Kidney capillary endothelial cell (primary cell): Measurements from ENCODE around the gene CNNM2.
"Not testable (repeated sequence)": the region's sequence is repeated elsewhere in the genome, so short reads cannot be mapped to it uniquely, and the experiment has no call there.

ENCODE experiments used
- DNase-seq: peaks from one replicate; pipeline ENCODE4 v3.0.0-alpha.2; 2018; ENCODE audit warnings: low spot score

The CNNM2 gene

DNA sequence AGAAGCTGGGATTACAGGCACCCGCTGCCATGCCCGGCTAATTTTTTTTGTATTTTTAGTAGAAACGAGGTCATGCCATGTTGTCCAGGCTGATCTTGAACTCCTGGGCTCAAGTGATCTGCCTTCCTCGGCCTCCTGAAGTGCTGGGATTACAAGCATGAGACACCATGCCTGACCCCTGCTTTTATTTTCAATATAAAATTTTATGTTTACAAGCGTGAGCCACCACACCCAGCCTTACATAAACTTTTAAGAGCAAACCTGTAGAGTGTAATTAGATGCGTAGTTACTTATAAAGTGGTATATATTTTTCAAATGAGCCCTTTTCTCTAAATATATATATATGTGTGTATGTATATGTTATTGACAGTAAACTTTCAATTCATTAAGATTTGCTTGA lies 8.7 kb downstream of the CNNM2 start:
- DNase-seq, result no peak

DNA sequence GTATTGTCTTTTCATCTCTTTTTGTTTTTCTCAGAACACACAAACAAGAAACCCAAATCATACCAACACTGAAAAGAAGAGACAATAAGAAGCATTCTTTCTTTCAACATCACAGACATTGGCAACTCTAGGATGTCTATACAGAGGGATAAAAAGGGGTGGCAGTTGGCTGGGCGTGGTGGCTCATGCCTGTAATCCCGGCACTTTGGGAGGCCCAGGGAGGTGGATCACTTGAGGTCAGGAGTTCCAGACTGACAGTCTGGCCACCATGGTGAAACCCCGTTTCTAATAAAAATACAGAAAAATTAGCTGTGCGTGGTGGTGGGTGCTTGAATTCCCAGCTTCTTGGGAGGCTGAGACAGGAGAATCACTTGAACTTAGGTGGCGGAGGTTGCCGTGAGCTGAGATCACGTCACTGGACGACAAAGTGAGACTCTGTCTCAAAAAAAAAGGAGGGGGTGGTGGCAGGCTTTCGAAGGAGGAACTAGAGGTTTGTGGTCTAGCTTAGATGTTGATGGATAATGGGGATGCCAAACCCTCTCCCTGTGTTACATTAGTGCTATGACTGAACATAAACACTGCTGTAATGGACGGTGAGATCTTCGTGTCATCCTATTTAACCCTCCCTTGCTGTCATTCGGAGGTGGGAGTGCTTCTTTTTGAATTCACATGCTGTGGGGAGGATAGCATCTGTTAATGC lies 9.4 kb downstream of the CNNM2 start:
- DNase-seq, result no peak

GRCh38 chr10:102928442-102928841 lies 10.3 kb downstream of the CNNM2 start:
- DNase-seq, result not testable (repeated sequence)

DNA sequence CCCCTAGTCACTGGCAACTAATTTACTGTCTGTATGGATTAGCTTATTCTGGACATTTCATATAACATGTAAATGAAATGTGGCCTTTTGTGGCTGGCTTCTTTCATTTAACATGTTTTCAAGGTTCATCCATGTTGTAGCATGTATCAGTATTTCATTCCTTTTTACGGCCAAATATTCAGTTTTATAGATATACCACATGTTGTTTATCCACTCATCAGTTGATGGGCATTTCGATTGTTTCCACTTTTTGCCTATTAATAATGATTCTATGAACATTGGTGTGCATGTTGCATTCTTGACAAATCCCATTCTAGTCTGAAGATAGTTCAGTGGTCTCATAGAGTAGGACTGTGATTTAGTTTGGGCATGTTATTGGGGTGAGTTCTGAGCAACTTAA lies 12.6 kb downstream of the CNNM2 start:
- no peak for DNase-seq

- no peak for DNase-seq
These were observed 13.5 kb downstream of the CNNM2 start for GRCh38 chr10:102931643-102932042.

DNA sequence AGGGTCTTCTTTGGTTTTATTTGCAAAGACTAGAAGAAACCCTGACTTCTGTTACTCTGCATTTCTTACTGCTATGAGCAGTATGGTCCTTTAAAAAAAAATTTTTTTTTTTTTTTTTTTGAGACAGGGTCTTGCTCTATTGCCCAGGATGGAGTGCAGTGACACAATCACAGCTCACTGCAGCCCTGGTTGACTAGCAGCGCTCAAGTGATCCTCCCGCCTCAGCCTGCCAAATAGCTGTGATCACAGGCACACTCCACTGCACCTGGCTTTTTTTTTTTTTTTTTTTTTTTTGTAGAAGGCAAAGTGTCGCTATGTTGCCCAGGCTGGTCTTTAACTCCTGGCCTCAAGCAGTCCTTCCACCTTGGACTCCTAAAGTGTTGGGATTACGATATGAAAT lies 17.4 kb downstream of the CNNM2 start:
- DNase-seq, result no peak

- no peak for DNase-seq
These were observed 18.0 kb downstream of the CNNM2 start for GRCh38 chr10:102935939-102936605.

DNA sequence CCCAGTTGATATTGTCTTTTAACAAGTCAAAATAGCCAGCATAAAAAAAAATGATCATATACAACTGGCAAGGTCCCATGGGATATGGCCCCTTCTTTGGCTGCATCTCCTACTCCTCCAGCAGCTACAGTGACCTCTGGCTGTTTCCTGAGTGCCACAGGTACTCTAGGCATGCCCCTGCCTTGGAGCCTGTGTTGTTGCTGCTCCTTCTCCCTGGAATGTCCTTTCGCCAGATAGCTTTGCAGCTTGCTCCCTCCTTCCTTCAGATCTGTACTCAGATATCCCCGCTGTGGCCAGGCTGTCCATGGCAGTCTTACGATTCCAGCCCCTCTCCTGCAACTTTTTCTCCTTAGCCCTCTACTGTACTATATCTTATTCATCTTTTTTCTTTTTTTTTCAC lies 23.3 kb downstream of the CNNM2 start:
- DNase-seq, result no peak

GRCh38 chr10:102945449-102945848 lies 27.4 kb downstream of the CNNM2 start:
- no peak for DNase-seq

GRCh38 chr10:102945962-102946361 lies 27.9 kb downstream of the CNNM2 start:
- DNase-seq, result no peak

DNA sequence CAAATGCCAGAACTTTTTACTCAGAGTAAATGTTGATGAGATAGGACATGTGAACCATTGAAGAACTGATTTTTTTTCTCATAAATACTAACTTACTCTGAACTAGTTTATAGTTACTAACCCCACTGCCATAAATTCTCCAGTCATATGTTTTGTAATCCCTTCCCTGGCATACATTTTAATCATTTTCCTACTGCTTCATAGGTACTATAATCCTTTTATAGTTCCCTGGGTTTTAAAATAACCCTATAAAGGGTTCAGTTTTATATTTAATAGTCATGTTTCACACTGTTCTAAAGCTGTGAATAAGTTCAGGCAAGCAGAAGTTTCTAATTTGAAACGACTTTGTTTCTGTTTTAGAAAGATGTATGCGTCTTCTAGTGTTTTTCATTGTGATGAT lies 28.9 kb downstream of the CNNM2 start:
- no peak for DNase-seq

GRCh38 chr10:102948176-102948575 lies 30.1 kb downstream of the CNNM2 start:
- no peak for DNase-seq

- DNase-seq, result no peak
These were observed 30.7 kb downstream of the CNNM2 start for GRCh38 chr10:102948786-102949185.

- DNase-seq, result peak; percentile 10
These were observed 31.8 kb downstream of the CNNM2 start for GRCh38 chr10:102949916-102950315.

- DNase-seq, result no peak
These were observed 33.2 kb downstream of the CNNM2 start for GRCh38 chr10:102951316-102951715.

DNA sequence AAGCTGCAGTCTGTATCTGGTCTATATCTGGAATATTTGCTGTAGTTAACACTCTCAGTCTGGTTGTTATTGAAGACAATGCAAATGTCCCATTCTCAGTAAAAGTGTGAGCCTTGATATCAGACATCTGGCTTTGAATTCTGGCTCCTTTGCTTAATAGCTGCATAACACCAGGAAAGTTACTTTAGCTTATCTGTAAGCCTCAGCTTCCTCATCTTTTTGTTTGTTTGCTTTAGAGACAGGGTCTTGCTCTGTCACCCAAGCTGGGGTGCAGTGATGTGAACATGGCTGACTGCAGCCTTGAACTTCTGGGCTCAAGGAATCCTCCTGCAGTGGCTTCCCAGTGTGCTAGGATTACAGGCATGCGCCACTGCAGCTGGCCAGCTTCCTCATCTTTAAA lies 41.3 kb downstream of the CNNM2 start:
- no peak for DNase-seq

- no peak for DNase-seq
These were observed 42.1 kb downstream of the CNNM2 start for GRCh38 chr10:102960157-102960556.

DNA sequence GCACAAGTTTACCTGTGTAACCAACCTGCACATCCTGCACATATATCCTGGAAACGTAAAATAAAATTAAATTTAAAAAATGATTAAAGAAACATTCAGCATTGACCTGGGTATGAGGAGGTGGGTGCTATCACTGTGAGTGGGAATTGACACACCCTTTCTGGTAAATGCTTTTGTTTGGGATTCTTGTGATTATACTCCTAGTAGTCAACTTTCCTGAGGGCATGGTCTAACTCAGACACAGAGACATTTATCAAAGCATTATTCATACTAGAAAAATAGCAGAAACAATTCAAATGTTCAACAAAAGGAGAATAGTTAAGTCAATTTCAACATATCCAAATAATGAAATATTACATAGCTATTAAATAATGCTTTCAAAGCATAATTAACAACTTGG lies 44.2 kb downstream of the CNNM2 start:
- no peak for DNase-seq

DNA sequence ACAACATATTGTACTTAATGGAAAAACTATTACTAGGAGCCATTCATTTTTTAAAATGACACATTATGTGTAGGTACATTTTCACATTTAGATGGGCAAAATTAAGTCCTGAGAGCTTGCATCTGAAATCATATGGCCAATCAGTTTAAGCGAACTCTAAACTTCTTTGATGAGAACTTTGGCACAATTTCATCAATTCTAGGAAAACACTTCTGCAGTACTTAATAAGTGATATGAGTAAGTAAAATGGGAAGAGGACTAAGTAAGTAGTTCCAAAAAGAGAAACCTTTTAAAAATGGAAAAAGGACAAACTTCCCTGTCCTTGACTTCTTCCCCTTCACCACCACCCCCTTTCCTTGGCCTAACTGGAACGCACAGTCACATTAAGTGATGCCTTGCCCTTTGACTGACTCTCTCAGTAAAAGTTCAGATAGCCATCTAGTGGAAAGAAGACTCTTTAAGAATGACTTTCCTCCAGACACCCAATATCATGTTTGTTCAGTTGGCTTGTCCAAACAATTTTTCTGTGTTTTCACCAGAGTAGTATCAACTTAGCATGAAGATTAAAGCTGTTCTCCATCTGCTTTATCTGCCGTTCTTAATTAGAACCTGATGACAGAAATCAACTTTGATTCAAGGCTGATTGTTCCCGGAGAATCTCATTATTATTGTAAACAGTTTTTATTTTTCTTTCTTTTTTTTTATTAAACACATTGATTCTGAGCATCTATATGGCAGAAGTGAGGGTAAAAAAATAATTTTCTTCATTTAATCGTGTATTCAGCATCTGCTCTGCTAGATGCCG lies 45.1 kb downstream of the CNNM2 start:
- DNase-seq, result no peak

DNA sequence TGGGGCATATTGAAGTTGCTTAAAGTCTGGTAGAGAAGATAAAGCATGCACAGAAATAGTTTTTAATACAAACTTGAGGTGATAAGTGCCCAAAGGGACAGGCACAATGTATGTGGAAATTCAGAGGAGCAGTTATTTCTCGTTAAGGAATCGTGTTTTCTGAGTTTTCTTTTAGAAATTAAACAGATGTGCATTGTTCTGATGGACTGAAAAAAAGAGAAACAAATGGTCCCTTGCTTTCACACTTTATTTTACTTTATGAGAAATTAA lies 45.6 kb downstream of the CNNM2 start:
- DNase-seq, result no peak

GRCh38 chr10:102964064-102964463 lies 46.0 kb downstream of the CNNM2 start:
- not testable (repeated sequence) for DNase-seq

- no peak for DNase-seq
These were observed 46.6 kb downstream of the CNNM2 start for GRCh38 chr10:102964713-102965112.

DNA sequence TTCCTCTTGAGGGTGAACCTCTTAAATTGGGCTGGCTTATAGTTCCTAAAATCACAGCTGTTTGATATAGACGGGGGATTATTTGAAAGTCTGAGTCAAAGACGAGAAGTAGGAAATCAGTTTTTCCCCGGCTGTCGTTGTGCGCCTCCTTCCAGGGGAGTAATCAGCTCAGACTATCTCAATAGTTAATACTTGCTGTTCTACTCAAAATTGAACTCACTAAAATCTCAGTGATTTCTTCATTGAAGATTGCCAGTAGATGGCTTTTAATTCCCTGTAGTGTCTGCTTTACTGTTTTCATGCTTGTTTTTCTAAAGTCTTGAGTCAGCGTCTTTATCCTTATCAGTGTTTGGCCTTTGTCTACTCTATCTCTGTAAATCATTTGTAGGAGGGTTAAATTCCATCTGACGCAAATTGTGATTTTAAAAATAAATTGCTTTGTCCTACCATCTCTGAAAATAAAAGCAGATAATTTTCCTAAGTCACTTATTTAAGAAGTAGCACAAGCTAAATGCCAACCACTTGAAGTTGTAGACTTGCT lies 47.3 kb downstream of the CNNM2 start:
- no peak for DNase-seq
